WTC11 (cell line): ENCODE results near the gene CACTIN.

Source experiments
- ZNF263 ChIP-seq: sonication (generic); formaldehyde crosslinking; IDR thresholded peaks from 2 replicates; pipeline ENCODE4 v1.8.1; 2022; ENCODE audit warnings: low read depth, mild to moderate bottlenecking, moderate library complexity, missing genetic modification reagents
- ZNF512 ChIP-seq: sonication (generic); formaldehyde crosslinking; IDR thresholded peaks from 2 replicates; pipeline ENCODE4 v1.8.1; 2022; ENCODE audit warnings: missing genetic modification reagents, borderline replicate concordance
- TF ChIP-seq, protein P1 (sequence below): fragments of 200-600 bp; IDR thresholded peaks from 2 replicates; pipeline ENCODE4 v1.8.0; 2022; ENCODE audit warnings: antibody characterized with exemption
- TF ChIP-seq, protein P2 (sequence below): sonication (generic); formaldehyde crosslinking; IDR thresholded peaks from 2 replicates; pipeline ENCODE4 v1.8.1; 2022; ENCODE audit warnings: low read depth, missing genetic modification reagents, borderline replicate concordance

DNA sequence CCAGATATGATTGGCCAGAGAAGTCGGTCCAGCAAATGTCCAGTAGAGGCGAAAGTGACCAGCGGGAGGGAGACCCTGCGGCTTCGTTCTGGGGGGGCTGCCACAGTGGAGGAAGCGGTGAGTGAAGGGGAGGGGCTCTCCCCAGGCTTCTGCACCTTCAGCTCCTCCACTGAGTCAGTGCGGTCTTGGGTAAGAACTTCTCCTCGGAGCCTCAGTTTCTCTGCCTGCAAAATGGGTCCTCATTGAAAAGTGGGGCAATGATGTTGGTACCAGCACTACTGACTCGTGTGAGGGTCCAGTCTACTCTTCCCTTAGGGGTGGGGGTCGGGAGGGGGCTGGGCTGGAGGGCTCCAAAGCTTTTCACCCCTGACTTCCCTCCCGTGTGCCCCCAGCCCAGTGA lies 37.2 kb downstream of the CACTIN start:
- TF ChIP-seq, protein P1, sequence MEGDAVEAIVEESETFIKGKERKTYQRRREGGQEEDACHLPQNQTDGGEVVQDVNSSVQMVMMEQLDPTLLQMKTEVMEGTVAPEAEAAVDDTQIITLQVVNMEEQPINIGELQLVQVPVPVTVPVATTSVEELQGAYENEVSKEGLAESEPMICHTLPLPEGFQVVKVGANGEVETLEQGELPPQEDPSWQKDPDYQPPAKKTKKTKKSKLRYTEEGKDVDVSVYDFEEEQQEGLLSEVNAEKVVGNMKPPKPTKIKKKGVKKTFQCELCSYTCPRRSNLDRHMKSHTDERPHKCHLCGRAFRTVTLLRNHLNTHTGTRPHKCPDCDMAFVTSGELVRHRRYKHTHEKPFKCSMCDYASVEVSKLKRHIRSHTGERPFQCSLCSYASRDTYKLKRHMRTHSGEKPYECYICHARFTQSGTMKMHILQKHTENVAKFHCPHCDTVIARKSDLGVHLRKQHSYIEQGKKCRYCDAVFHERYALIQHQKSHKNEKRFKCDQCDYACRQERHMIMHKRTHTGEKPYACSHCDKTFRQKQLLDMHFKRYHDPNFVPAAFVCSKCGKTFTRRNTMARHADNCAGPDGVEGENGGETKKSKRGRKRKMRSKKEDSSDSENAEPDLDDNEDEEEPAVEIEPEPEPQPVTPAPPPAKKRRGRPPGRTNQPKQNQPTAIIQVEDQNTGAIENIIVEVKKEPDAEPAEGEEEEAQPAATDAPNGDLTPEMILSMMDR = no peak
- TF ChIP-seq ZNF263 (no peak), ZNF512 (no peak)
- TF ChIP-seq, protein P2, sequence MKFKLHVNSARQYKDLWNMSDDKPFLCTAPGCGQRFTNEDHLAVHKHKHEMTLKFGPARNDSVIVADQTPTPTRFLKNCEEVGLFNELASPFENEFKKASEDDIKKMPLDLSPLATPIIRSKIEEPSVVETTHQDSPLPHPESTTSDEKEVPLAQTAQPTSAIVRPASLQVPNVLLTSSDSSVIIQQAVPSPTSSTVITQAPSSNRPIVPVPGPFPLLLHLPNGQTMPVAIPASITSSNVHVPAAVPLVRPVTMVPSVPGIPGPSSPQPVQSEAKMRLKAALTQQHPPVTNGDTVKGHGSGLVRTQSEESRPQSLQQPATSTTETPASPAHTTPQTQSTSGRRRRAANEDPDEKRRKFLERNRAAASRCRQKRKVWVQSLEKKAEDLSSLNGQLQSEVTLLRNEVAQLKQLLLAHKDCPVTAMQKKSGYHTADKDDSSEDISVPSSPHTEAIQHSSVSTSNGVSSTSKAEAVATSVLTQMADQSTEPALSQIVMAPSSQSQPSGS (CRISPR knock-in tag) = no peak
